H9 (cell line): Measurements from ENCODE around the gene THSD7A. TPM values are rescaled to one million over a fixed set of nuclear protein-coding genes. Genes with fewer than 3 reads are reported as not detected.
A peak's percentile ranks its signal among the peaks of the same experiment; 100 is the strongest.

ENCODE experiments used
- DNase-seq: peaks from one replicate; pipeline ENCODE4 v3.0.0-alpha.2; 2017
- H2AFZ ChIP-seq: one replicate; pipeline ENCODE4 v1.6.1; 2013; ENCODE audit warnings: mild to moderate bottlenecking, low read length, control low read depth, moderate library complexity
- H2AK5ac ChIP-seq: 2 replicates; pipeline ENCODE4 v1.6.1; 2013; ENCODE audit warnings: low read length, control low read depth, mixed read lengths; ENCODE audit not compliant: insufficient read length
- H2BK120ac ChIP-seq: one replicate; pipeline ENCODE4 v1.6.1; 2013; ENCODE audit warnings: low read depth, mild to moderate bottlenecking, low read length, control low read depth, inconsistent platforms; ENCODE audit not compliant: poor library complexity, severe bottlenecking
- H2BK12ac ChIP-seq: 2 replicates; pipeline ENCODE4 v1.6.1; 2013; ENCODE audit warnings: low read length, control low read depth, mixed read lengths, low read depth; ENCODE audit not compliant: insufficient read length
- H2BK15ac ChIP-seq: 2 replicates; pipeline ENCODE4 v1.6.1; 2013; ENCODE audit warnings: low read depth, low read length, control low read depth
- H2BK20ac ChIP-seq: one replicate; pipeline ENCODE4 v1.6.1; 2013; ENCODE audit warnings: low read depth, mild to moderate bottlenecking, low read length, control low read depth, inconsistent platforms; ENCODE audit not compliant: poor library complexity, severe bottlenecking
- H2BK5ac ChIP-seq: 2 replicates; pipeline ENCODE4 v1.6.1; 2013; ENCODE audit warnings: low read length, control low read depth, mixed read lengths; ENCODE audit not compliant: insufficient read length
- H3K14ac ChIP-seq: 2 replicates; pipeline ENCODE4 v1.6.1; 2013; ENCODE audit warnings: low read length, control low read depth; ENCODE audit not compliant: insufficient read depth
- H3K18ac ChIP-seq: 2 replicates; pipeline ENCODE4 v1.6.1; 2013; ENCODE audit warnings: low read depth, mild to moderate bottlenecking, mixed read lengths, low read length, control low read depth; ENCODE audit not compliant: insufficient read length
- H3K23ac ChIP-seq: 2 replicates; pipeline ENCODE4 v1.6.1; 2013; ENCODE audit warnings: low read length, control low read depth, mixed read lengths, low read depth; ENCODE audit not compliant: insufficient read length
- H3K23me2 ChIP-seq: 2 replicates; pipeline ENCODE4 v1.6.1; 2013; ENCODE audit warnings: low read depth, mild to moderate bottlenecking, mixed read lengths, low read length, control low read depth; ENCODE audit not compliant: insufficient read length, poor library complexity, severe bottlenecking
- H3K27ac ChIP-seq: 2 replicates; pipeline ENCODE4 v1.5.1; 2013; ENCODE audit warnings: low read length, control low read depth, mixed read lengths, low read depth; ENCODE audit not compliant: insufficient read length
- H3K27me3 ChIP-seq: 2 replicates; pipeline ENCODE4 v1.6.1; 2013; ENCODE audit warnings: low read length, control low read depth, inconsistent platforms; ENCODE audit not compliant: insufficient read depth
- H3K4ac ChIP-seq: 2 replicates; pipeline ENCODE4 v1.6.1; 2013; ENCODE audit warnings: low read depth, mild to moderate bottlenecking, control low read depth, inconsistent platforms, low read length, moderate library complexity
- H3K4me1 ChIP-seq: 2 replicates; pipeline ENCODE4 v1.6.1; 2013; ENCODE audit warnings: low read length, control low read depth, inconsistent platforms; ENCODE audit not compliant: insufficient read depth
- H3K4me2 ChIP-seq: 2 replicates; pipeline ENCODE4 v1.6.1; 2013; ENCODE audit warnings: low read length, control low read depth, mixed read lengths; ENCODE audit not compliant: insufficient read length, insufficient read depth
- H3K56ac ChIP-seq: 2 replicates; pipeline ENCODE4 v1.6.1; 2013; ENCODE audit warnings: low read depth, mild to moderate bottlenecking, mixed read lengths, low read length, control low read depth; ENCODE audit not compliant: insufficient read length
- H3K79me1 ChIP-seq: 2 replicates; pipeline ENCODE4 v1.6.1; 2013; ENCODE audit warnings: low read depth, mild to moderate bottlenecking, moderate library complexity, low read length, control low read depth, inconsistent platforms; ENCODE audit not compliant: insufficient read depth, poor library complexity, severe bottlenecking
- H3K79me2 ChIP-seq: 2 replicates; pipeline ENCODE4 v1.6.1; 2013; ENCODE audit warnings: low read length, control low read depth, inconsistent platforms; ENCODE audit not compliant: insufficient read depth
- H3K9ac ChIP-seq: 2 replicates; pipeline ENCODE4 v1.6.1; 2013; ENCODE audit warnings: low read length, control low read depth, mixed read lengths; ENCODE audit not compliant: insufficient read length; ENCODE audit errors: extremely low read depth
- H3K9me3 ChIP-seq: one replicate; pipeline ENCODE4 v1.6.1; 2013; ENCODE audit warnings: low read depth, low read length, inconsistent platforms; ENCODE audit not compliant: control insufficient read depth
- H3T11ph ChIP-seq: one replicate; pipeline ENCODE4 v1.6.1; 2013; ENCODE audit warnings: mild to moderate bottlenecking, low read length, control low read depth, inconsistent platforms
- H4K20me1 ChIP-seq: one replicate; pipeline ENCODE4 v1.6.1; 2013; ENCODE audit not compliant: control insufficient read depth, insufficient read length, insufficient read depth
- H4K5ac ChIP-seq: 2 replicates; pipeline ENCODE4 v1.6.1; 2013; ENCODE audit warnings: low read depth, mild to moderate bottlenecking, mixed read lengths, low read length, control low read depth; ENCODE audit not compliant: insufficient read length
- H4K8ac ChIP-seq: replicated peaks from 2 replicates; pipeline ENCODE4 v1.6.1; 2013; ENCODE audit warnings: low read length, control low read depth, mixed read lengths, low read depth; ENCODE audit not compliant: insufficient read length
- H4K91ac ChIP-seq: 2 replicates; pipeline ENCODE4 v1.6.1; 2013; ENCODE audit warnings: low read depth, mild to moderate bottlenecking, moderate library complexity, mixed read lengths, low read length, control low read depth; ENCODE audit not compliant: insufficient read length
- H3K27ac Mint-ChIP-seq, 3 experiments: 2 replicates in 2 of 3; 3 replicates in 1 of 3; pipeline ENCODE4 v1.8.0; 2020 to 2021; ENCODE audit warnings: mixed read lengths in 3 of 3, mild to moderate bottlenecking in 1 of 3, moderate library complexity in 1 of 3
- H3K27me3 Mint-ChIP-seq: 2 replicates; pipeline ENCODE4 v1.8.0; 2021; ENCODE audit warnings: low read depth, mild to moderate bottlenecking, moderate library complexity, mixed read lengths
- H3K36me3 Mint-ChIP-seq, 3 experiments: 2 replicates in 2 of 3; 3 replicates in 1 of 3; pipeline ENCODE4 v1.8.0; 2020 to 2021; ENCODE audit warnings: low read depth in 3 of 3, mixed read lengths in 3 of 3; ENCODE audit not compliant: insufficient read depth in 1 of 3
- H3K4me1 Mint-ChIP-seq, 2 experiments: 2 replicates each; pipeline ENCODE4 v1.8.0; 2020; ENCODE audit warnings: mixed read lengths in 2 of 2
- H3K4me3 Mint-ChIP-seq, 2 experiments: 2 replicates in 1 of 2; 3 replicates in 1 of 2; pipeline ENCODE4 v1.8.0; 2020 to 2021; ENCODE audit warnings: mild to moderate bottlenecking in 2 of 2, mixed read lengths in 2 of 2, moderate library complexity in 1 of 2
- H3K9me3 Mint-ChIP-seq, 2 experiments: 2 replicates in 1 of 2; 3 replicates in 1 of 2; pipeline ENCODE4 v1.8.0; 2020; ENCODE audit warnings: mild to moderate bottlenecking in 2 of 2, mixed read lengths in 2 of 2, moderate library complexity in 1 of 2
- total RNA-seq: library from RNA; stranded (reverse); gene quantifications from 2 replicates; pipeline ENCODE4 v1.2.1, GENCODE V29; 2021
- TF ChIP-seq, protein P1 (sequence below): fragments of 200-600 bp; sonication (generic); conservative IDR thresholded peaks from 3 replicates; pipeline ENCODE4 v1.8.0; 2021; ENCODE audit warnings: antibody characterized with exemption, mild to moderate bottlenecking

THSD7A gene
- total RNA-seq, 1 experiment from 2014 or later = 0.42 TPM

DNA sequence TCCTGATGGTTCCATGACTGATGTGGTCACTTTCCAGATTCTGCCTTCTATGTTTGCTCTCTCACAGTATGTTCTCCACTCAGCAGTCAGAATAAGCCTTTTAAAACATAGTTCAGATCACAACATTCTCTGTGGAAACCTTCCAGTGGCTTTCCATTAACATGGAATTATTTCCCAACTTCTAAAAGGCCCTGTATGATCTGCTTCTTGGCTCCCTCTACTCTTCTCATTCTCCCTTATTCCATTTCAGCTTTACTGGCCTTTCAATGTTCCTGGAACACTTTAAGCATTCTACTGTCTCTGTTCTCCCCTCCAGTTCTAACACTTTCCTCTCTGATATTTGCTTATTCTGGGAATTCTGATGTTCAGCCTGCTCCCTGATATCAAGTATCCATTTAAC lies 325.6 kb downstream of the THSD7A start:
- Histone ChIP-seq H2BK12ac (no peak overlapping the region), H3K14ac (no peak overlapping the region), H4K20me1 (no peaks in the 10 kb centered on the region), H3K18ac (no peak overlapping the region), H2AK5ac (no peak overlapping the region), H3K9me3 (no peaks in the 10 kb centered on the region), H4K5ac (no peak overlapping the region), H3K27ac (no peak overlapping the region), H3K23me2 (no peaks in the 10 kb centered on the region), H3T11ph (no peak overlapping the region), H3K4me2 (no peak overlapping the region), H3K79me2 (no peaks in the 10 kb centered on the region), H2BK20ac (no peak overlapping the region), H3K4ac (no peak overlapping the region), H3K9ac (no peak overlapping the region), H3K27me3 (no peaks in the 10 kb centered on the region), H3K56ac (no peak overlapping the region), H4K91ac (no peak overlapping the region), H2BK15ac (no peak overlapping the region), H2BK120ac (no peak overlapping the region), H3K23ac (no peak overlapping the region), H3K79me1 (no peaks in the 10 kb centered on the region), H2BK5ac (no peak overlapping the region), H4K8ac (no peak overlapping the region), H2AFZ (no peak overlapping the region), H3K4me1 (peaks cover 4% of the 10 kb centered on the region; the same call in 1 of the 2 replicates)
- Mint-ChIP-seq H3K4me3 (no peak overlapping the region), H3K4me1 (peaks cover 30 to 31% of the 10 kb centered on the region in 2 experiments), H3K27me3 (peaks cover 3% of the 10 kb centered on the region; the same call in 1 of the 2 replicates), H3K36me3 (peaks cover 20 to 35% (median 29%) of the 10 kb centered on the region in 3 experiments), H3K9me3 (peaks cover 26 to 35% of the 10 kb centered on the region in 2 experiments), H3K27ac (peak overlapping the region in 1 of 3 experiments; percentile 7; a peak in 1 of 7 replicates)
- TF ChIP-seq, protein P1, sequence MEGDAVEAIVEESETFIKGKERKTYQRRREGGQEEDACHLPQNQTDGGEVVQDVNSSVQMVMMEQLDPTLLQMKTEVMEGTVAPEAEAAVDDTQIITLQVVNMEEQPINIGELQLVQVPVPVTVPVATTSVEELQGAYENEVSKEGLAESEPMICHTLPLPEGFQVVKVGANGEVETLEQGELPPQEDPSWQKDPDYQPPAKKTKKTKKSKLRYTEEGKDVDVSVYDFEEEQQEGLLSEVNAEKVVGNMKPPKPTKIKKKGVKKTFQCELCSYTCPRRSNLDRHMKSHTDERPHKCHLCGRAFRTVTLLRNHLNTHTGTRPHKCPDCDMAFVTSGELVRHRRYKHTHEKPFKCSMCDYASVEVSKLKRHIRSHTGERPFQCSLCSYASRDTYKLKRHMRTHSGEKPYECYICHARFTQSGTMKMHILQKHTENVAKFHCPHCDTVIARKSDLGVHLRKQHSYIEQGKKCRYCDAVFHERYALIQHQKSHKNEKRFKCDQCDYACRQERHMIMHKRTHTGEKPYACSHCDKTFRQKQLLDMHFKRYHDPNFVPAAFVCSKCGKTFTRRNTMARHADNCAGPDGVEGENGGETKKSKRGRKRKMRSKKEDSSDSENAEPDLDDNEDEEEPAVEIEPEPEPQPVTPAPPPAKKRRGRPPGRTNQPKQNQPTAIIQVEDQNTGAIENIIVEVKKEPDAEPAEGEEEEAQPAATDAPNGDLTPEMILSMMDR = no peak
- no peak for DNase-seq
